ENCODE measurements around the gene RNF182.
"Not testable (repeated sequence)": the region's sequence is repeated elsewhere in the genome, so short reads cannot be mapped to it uniquely, and the experiment has no call there.

Gene RNF182

DNA sequence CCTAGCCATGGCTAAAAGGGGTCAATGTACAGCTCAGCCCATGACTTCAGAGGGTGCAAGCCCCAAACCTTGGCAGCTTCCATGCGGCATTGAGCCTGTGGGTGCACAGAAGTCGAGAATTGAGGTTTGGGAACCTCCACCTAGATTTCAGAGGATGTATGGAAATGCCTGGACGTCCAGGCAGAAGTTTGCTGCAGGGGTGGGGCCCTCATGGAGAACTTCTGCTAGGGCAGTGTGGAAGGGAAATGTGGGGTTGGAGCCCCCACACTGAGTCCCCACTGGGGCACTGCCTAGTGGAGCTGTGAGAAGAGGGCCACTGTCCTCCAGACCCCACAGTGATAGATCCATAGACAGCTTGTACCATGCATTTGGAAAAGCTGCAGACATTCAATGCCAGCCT, 47.9 kb downstream of the RNF182 start:
- DNase-seq = not testable (repeated sequence)

DNA sequence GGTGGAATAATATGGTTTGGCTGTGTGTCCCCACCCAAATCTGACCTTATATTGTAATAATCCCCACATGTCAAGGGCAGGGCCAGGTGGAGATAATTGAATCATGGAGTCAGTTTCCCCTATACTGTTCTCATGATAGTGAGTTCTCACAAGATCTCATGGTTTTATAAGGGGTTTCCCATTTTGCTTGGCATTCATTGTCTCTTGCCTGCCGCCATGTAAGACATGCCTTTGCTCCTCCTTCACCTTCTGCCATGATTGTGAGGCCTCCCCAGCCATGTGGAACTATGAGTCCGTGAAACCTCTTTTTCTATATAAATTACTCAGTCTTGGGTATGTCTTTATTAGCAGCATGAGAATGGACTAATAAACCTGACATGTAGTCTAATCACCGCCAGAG, 48.7 kb downstream of the RNF182 start:
- DNase-seq = not testable (repeated sequence)

DNA sequence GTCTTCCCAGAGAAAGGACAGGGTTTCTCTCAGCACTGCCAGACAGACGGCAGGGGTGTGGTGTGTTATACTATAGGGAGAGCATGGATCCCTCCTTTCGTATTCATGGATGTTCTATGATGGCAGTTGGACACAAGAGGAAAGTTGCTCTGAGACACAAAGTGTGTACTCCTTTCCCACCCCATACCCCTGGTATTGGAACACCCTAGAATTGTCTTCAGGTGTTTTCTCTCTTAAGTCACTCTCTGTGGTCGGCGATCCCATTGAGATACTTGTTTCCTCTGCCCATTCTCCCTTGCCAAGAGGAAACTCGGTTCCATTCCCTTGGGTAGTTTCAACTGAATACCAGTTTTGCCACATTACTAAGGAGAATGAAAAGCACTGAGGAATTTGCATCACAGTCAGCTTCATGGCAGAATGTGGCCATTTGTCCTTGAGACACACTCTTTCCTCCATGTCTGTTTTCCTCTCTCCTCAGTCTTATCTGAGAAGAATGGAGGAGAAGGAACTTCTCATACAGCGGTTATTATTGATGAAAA, 53.4 kb downstream of the RNF182 start:
- DNase-seq = no peak

DNA sequence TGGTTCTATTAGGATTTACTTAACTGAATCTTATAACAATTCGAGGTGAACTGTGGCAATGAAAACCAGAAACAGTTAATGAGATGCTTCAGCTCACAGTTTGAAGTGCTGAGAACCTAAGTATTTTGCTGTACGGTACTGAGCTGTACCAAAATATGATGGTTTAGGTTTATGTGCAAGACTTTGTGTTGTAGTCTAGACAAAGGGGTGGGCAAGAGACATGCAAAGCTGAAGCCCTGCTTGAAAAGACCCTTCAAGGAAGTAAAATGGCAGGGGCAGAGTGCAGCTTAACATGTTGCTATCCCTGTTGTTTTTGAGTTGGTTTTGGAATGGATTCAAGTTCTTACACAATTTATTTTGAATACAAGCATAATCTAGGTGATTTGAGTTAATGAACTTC, 54.0 kb downstream of the RNF182 start:
- no peak for DNase-seq

DNA sequence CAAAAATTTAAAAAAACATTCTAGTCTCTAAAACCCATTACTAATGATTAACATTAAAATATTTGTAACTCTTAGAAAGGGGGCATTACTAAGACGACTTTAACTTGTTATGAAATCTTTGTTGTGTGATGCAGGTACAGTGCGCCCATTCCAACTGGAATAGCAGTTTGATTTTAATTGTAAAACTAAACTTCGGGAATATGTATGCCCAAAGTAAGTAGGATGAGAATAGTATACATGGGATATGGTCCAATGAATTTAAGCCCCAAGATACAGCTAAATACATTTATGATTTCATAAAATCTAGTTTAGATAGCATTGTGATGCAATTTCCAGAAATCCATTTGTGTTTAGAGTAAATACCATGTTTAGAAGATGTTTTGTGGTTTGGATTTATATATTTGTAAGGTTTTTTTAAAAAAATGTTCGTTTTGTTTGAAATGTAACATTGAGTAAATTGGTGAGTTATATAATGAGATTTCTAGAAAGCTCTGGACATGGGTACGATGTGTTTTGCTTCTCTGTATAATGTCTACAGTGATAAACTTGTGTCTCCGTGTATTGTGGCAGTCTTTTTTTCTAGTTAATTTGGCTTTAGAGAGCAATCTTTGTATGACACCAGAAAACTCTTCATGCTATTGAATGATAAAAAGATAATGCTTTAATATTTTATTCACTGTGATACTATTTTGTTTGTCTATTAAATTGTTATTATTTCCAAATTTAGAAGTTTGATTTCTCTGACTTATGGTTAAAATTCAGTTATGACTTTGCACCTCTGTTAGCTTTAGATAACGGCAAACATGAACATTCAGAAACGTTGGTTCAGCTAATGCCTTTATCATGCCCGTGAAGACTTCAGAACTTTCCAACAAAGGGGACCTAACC, 54.8 kb downstream of the RNF182 start:
- DNase-seq = no peak

DNA sequence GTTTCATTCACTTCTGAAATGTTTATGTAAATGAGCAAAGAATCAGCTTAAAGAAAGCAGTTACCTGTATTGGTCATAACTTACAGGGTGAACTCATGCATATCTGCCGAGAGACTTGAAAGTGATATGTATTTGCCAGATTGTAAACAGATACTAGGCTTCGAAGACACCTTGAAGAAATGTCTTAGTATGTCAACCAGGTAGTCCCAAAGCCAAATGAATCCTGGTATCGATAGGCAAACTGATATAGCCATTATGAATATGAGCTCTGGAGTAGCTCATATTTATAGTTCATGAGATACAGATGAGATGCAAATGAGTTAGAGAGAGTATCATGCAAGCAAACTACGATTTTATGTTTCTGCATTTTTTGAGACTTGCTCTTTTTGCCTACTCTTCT, 55.8 kb downstream of the RNF182 start:
- no peak for DNase-seq

DNA sequence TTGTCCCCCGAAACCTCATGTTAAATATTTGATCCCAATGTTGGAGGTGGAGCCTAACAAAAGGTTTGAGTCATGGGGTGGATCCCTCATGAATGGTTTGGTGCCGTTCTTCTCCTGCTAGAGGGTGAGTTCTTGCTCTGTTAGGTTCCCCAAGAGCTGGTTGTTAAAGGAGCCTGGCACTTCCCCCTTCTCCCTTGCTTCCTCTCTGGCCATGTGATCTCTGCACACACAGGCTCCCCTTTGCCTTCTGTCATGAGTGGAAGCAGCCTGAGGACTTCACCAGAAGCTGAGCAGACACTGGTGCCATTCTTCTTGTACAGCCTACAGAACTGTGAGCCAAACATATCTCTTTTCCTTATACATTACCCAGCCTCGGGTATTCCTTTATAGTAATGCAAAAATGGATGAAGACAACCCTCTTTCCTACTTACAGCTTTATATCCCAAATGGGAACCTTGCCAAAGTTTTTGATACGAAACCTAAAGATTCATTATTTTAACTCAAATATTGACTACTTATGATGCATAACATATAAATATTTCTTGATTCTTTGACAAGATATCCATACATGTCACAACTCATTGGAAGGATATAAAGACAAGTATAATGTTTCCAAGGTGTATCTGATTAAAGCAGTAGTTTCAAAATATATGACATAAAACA, 61.0 kb downstream of the RNF182 start:
- no peak for DNase-seq

DNA sequence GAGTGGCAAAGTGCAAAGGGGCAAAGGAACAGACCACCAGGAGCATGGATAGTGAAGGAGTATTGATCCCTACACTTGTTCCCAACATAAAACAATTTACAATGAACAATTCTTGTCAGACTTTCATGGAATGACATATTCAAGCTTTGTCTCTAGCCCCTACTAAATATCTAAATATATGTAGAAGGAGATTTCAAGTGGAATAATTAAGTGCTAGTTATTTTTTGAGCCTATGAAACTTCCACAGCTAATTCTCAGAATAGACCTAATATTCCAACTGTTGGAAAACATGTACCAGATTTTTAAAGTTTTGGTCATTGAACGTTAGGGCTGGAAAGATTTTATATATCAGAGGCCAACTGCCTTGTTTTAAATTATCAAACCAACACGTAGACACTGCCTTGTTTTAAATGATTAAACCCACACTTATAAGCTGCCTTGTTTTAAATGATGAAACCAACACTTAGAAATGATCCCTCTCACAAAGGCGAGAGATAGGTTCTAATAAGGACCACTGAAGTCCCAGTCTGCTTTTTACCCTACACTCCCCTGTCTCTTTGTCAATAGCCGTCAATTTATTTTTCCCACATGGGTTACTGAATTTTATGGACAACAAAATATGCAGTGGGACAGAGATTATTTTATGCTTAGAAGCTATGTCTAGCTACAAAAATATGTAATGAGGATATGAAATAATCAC, 62.1 kb downstream of the RNF182 start:
- DNase-seq = no peak

DNA sequence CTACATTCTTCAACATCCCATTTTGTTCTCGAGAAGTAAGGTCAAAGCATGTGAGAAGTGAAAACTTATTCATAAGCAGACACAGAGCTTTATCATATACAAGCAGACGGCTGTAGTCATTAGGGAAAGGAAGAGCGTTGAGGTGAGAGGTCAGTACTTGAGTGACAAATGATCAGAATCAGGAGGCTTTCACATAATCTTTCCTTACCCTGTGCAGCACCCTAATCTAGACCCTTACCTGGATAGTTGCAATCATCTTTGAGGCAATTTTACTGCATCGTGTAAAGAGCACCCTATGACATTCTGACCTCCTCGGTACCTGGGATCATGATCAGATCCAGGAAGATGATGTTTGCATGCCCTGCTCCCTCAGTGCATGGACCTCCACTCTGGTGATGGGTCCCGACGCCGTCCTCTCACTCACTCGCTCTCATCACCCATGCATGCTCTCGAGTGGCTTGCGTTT, 62.7 kb downstream of the RNF182 start:
- DNase-seq = no peak

DNA sequence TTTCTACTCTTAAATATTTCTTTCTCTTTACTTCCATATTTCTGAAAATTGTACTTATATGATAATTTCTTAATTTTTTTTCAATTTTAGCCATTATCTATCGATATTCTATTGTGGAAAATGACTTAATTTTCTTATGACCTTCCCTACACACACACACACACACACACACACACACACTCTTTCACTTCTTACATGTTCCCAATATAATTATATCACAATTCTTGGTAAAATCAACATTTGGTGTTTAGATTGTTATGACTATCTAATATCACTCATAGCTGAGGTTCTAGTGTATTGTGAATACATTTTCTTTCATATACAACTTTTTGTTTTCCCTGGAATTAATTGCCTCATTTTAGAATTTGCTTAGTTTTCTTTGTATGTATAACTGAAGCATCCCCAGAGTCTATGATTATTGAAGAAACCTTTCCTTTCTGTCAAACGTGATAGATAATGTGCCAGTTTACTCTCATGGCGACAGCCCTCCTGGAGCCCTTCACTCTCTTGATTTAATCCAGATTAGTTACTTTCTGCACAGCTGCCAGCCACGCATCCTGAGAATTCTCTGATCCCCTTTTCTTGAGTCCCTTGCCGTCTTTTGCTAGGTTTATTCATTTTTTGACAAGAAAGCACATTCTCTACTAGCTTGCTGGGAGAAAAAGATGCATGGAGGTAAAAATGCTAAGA, 63.4 kb downstream of the RNF182 start:
- DNase-seq = no peak

DNA sequence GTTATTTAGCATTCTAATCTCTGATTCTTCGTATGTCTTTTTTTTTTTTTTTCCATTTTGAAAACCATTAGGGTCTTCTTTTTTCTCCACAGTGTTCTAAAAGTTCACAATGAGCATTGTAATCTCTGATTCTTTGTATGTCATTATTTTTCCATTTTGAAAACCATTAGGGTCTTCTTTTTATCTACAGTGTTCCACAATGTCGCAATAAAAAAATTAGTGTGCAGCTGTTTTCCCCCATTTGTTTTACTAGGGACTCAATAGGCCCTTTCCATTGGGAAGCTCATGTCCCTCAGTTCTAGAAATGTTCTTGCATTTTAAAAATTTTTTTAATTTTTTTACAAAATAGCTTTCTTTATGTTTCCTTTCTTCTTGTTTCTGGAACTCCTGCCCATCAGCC, 64.2 kb downstream of the RNF182 start:
- DNase-seq = no peak

DNA sequence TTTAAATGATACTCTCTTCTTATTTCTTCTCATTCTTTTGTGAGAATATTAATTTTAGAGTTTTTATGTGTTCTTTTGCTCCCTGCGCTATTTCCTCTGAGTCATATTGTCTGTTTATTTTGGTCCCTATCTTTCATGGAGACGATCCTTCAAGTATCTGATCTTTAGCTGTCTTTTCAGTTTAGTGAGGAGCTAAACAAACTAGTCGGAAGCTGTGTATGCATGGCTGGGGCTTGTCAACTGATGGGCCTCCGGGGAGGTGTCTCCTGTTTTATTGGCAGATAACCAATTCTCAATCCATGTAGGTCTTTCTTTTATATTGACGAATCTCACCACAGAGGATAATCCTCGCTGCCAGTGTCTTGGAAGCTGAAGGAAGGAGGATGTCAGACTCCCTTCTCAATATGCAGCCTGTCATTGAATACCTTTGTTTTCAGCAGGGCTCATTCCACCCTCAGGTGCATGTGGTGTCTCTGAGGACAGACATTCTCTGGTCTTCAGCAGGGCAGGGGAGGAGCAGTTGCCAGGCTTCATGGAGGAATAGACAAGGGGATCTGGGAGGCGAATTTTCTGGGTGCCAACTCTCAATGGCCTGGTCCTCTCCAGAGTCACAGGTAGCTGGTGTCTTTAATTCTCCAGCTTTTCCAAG, 64.9 kb downstream of the RNF182 start:
- DNase-seq = no peak

DNA sequence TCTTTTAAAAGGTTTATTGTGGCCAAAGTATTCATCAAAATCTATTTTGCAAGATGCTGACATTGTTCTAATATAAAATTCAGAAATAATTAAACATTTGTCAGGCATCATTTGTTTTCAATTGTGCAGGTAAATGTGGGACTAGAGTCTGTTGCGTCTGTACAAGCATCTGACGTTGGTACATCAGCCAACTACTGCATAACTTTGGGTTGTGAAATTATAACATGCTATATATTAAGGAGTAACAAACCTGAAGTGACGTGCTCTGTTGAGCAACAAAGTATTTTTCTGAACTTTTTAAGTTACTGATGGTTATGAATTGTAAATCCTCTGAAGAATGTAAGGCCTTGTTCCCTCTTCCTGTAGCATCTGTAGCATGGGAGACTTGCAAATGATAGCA, 66.0 kb downstream of the RNF182 start:
- no peak for DNase-seq

DNA sequence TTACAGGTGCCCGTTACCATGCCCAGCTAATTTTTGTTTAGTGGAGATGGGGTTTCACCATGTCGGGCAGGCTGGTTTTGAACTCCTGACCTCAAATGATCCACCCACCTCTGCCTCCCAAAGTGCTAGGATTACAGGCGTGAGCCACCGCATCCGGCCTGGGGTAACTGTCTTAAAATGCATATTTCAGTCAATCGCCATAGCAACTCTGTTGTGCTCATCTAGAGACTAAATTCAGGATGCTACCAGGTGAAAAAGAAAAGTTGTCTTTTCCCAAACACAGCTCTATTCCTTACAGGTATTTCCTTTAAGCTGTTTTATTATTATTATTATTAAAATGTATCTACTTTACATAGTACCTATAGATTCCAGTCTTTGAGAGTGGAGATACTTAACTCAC, 66.6 kb downstream of the RNF182 start:
- DNase-seq = no peak

DNA sequence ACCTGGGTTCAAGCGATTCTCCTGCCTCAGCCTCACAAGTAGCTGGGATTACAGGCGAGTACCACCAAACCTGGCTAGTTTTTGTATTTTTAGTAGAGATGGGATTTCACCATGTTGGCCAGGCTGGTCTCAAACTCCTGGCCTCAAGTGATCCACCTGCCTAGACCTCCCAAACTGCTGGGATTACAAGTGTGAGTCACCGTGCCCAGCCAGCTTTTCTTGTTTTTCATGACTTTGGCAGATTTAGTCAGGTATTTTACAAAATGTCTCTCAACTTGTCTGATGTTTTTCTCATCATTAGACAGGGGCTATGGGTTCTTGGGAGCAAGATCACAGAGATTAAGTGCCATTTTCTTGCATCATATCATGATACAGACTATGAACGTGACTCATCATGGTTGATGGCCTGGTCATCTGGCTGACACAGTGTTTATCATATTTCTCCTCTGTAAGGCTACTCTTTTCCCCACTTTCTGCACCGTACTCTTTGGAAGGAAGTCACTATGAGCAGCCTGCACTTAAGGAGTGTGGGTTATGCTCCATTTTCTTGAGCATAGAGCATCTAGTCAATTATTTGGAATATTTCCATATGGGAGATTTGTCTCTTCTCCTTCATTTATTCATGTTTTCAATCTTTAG, 67.8 kb downstream of the RNF182 start:
- no peak for DNase-seq

DNA sequence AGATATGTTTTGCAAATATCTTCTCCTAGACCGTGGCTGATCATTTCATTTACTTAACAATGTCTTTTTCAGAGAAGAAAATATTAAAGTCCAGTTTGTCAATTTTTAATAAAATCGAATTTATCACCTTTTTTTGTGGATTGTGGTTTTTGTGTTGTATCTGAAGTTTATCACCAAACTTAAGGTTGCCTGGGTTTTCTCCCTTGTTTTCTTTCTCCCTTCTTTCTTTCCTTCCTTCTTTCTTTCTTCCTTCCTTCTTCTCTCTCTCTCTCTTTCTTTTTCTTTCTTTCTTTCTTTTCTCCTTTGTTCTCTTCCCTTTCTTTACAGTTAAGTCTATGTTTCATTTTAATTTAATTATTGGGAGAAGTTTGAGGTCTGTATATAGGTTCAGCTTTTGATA, 68.7 kb downstream of the RNF182 start:
- no peak for DNase-seq

DNA sequence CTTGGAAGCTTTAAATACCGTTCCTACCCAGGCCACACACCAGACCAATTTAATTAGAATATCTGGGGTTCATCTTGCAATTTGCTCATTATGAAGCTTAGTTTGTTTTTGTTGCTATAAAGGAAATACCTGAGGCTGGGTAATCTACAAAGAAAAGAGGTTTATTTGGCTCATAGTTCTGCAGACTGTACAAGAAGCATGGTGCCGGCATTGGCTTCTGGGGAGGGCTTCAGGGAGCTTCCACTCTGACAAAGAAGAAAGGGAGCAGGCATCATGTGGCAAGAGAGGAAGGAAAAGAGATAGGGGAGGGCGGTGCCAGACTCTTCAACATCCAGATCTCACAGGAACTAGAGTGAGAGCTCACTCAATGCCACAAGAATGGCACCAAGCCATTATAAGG, 73.6 kb downstream of the RNF182 start:
- no peak for DNase-seq

DNA sequence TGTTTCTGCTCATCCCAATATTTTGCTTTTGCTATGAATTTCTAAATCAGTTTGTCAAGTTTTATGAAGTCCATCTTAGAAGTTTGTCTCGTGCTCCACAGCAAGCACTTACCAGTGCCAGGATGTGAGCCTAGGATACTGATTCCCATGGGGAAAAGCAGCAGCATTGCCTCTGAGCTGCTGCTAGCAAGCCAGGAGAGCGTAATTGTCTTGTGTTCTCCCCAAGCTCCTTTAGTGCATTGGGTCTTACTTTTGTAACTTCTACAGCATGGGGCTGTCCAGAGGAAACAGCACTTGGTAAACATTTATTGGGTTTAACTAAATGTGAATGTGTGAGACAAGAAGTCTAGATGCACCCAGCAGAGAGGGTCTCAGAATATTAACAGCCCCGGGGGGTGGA, 76.1 kb downstream of the RNF182 start:
- DNase-seq = no peak

DNA sequence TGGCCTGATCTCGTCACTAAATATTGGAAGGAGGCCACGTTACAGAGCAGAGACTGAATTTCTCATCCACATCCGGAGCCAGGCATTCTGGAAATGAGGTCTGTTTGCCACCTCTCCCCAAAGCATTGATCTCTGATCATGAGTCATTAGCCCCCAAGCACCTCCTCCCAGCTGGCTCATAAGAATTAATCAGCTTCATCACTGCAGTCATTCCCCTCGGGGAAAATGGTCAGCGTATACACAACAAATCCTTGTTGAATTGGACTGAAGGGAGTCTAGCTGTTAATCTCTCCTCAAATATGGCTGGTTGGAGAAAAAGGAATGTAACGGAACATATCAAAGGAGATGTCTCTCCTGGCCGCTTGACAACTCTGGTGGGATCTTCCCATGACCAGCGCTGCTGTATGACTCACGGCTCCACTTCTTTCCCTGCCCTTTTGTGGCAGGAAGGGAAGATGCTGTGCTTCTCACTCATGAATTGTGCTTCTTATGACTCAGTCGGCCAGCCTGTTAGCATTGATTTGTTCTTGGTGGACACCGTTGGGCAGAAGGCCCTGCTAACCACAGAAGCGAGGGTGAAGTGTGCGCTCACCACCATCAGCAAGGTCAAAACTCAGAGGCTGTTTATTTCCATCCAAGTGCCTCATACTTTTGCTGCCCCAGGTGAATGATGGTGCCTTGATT, 76.7 kb downstream of the RNF182 start:
- no peak for DNase-seq

DNA sequence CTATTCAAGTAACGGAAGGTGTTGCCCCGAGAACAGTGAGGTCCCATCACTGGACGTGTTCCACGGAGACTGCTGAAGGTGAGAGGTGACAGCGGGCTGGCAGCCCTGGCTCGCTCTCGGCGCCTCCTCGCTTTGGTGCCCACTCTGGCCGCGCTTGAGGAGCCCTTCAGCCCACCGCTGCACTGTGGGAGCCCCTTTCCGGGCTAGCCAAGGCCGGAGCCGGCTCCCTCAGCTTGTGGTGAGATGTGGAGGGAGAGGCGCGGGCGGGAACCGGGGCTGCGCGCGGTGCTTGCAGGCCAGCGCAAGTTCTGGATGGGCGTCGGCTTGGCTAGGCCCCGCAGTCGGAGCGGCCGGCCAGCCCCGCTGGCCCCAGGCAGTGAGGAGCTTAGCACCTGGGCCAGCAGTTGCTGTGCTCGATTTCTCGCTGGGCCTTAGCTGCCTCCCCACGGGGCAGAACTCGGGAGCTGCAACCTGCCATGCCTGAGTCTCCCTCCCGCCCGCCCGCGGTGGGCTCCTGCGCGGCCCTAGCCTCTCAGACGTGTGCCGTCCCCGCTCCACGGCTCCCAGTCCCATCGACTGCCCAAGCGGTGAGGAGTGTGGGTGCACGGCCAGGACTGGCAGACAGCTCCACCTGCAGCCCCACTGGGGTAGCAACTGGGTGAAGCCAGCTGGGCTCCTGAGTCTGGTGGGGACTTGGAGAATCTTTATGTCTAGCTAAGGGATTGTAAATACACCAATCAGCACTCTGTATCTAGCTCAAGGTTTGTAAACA, 77.6 kb downstream of the RNF182 start:
- no peak for DNase-seq

All from NCI-H1417 (cell line).